Hepatocyte (in vitro differentiated cells): ENCODE measurements around the gene MYO18B.

Experiments
- EZH2 ChIP-seq: fragments of 200-600 bp; sonication (generic); IDR thresholded peaks from 2 replicates; pipeline ENCODE4 v1.6.1; 2016; ENCODE audit warnings: antibody characterized with exemption, mild to moderate bottlenecking, borderline replicate concordance
- EZH2phosphoT487 ChIP-seq: fragments of 200-600 bp; sonication (generic); IDR thresholded peaks from one replicate; pipeline ENCODE4 v1.6.1; 2018; ENCODE audit warnings: antibody characterized with exemption, mild to moderate bottlenecking, low read depth, moderate library complexity; ENCODE audit not compliant: unreplicated experiment, severe bottlenecking
- TF ChIP-seq, protein P1 (sequence below): fragments of 200-600 bp; sonication (generic); IDR thresholded peaks from 2 replicates; pipeline ENCODE4 v1.5.1; 2016; ENCODE audit warnings: antibody characterized with exemption, mild to moderate bottlenecking; ENCODE audit not compliant: poor library complexity

DNA sequence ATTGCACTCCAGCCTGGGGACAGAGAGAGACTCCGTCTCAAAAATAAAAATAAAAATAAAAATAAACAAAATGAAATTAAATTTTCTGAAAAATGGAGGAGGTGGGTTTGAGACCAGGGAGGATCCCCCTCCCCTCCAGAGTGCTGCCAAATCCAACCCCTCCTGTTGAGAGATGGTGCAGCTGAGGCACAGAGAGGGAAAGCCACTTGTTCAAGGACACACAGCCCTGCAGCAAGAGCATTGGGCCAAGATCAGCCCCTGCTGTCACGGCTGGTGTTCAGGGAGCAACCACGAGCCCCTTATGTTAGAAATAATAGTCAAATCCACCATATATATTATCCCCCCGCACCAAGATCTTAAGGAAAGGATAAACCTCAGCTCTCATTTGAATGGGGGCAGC lies 2.7 kb downstream of the MYO18B start:
- TF ChIP-seq, protein P1, sequence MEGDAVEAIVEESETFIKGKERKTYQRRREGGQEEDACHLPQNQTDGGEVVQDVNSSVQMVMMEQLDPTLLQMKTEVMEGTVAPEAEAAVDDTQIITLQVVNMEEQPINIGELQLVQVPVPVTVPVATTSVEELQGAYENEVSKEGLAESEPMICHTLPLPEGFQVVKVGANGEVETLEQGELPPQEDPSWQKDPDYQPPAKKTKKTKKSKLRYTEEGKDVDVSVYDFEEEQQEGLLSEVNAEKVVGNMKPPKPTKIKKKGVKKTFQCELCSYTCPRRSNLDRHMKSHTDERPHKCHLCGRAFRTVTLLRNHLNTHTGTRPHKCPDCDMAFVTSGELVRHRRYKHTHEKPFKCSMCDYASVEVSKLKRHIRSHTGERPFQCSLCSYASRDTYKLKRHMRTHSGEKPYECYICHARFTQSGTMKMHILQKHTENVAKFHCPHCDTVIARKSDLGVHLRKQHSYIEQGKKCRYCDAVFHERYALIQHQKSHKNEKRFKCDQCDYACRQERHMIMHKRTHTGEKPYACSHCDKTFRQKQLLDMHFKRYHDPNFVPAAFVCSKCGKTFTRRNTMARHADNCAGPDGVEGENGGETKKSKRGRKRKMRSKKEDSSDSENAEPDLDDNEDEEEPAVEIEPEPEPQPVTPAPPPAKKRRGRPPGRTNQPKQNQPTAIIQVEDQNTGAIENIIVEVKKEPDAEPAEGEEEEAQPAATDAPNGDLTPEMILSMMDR: no peak
- TF ChIP-seq EZH2phosphoT487 (no peak), EZH2 (no peak)
